Kidney glomerular epithelial cell (primary cell): Measurements from ENCODE around the gene KCNN1.
"Not testable (repeated sequence)": the region's sequence is repeated elsewhere in the genome, so short reads cannot be mapped to it uniquely, and the experiment has no call there.

Experiments used
- DNase-seq: peaks from one replicate; lab custom pipeline; 2025; lab: John Stamatoyannopoulos, UW

The KCNN1 gene

GRCh38 chr19:17969096-17969792, 2.3 kb downstream of the KCNN1 start:
- DNase-seq: no peak

GRCh38 chr19:17972230-17972629, 5.3 kb downstream of the KCNN1 start:
- no peak for DNase-seq

GRCh38 chr19:17973759-17974158, 6.9 kb downstream of the KCNN1 start:
- no peak for DNase-seq

- no peak for DNase-seq
Observed at GRCh38 chr19:17974551-17974950, 7.6 kb downstream of the KCNN1 start.

GRCh38 chr19:17975032-17975431, 8.1 kb downstream of the KCNN1 start:
- no peak for DNase-seq

GRCh38 chr19:17977021-17977420, 10.1 kb downstream of the KCNN1 start:
- DNase-seq: no peak

GRCh38 chr19:17977488-17977887, 10.6 kb downstream of the KCNN1 start:
- no peak for DNase-seq

GRCh38 chr19:17981611-17982010, 14.7 kb downstream of the KCNN1 start:
- no peak for DNase-seq

GRCh38 chr19:17982430-17982829, 15.5 kb downstream of the KCNN1 start:
- DNase-seq: no peak

GRCh38 chr19:17985037-17985818, 18.3 kb downstream of the KCNN1 start:
- DNase-seq: no peak

GRCh38 chr19:17986569-17986968, 19.7 kb downstream of the KCNN1 start:
- DNase-seq: not testable (repeated sequence)

GRCh38 chr19:17988161-17988560, 21.3 kb downstream of the KCNN1 start:
- DNase-seq: no peak

- DNase-seq: no peak
Observed at GRCh38 chr19:17989425-17990094, 22.7 kb downstream of the KCNN1 start.

GRCh38 chr19:17993076-17993813, 26.3 kb downstream of the KCNN1 start:
- no peak for DNase-seq

GRCh38 chr19:17996826-17997316, 30.0 kb downstream of the KCNN1 start:
- DNase-seq: peak; percentile 59

GRCh38 chr19:17997969-17998826, 31.3 kb downstream of the KCNN1 start:
- DNase-seq: no peak

- DNase-seq: no peak
Observed at GRCh38 chr19:17998827-17999150, 31.9 kb downstream of the KCNN1 start.

- no peak for DNase-seq
Observed at GRCh38 chr19:17999684-18000479, 33.0 kb downstream of the KCNN1 start.

- no peak for DNase-seq
Observed at GRCh38 chr19:18000480-18000914, 33.6 kb downstream of the KCNN1 start.
